HG03280 (cell line): Measurements from ENCODE around the gene NOPCHAP1.
"Not testable (repeated sequence)": the region's sequence is repeated elsewhere in the genome, so short reads cannot be mapped to it uniquely, and the experiment has no call there.

Experiments
- ATAC-seq: cut with Tn5 transposase; IDR thresholded peaks from one replicate; pipeline ENCODE4 v1.9.1; 2021; ENCODE audit warnings: mild to moderate bottlenecking, moderate library complexity; ENCODE audit not compliant: unreplicated experiment

The NOPCHAP1 gene, protein sequence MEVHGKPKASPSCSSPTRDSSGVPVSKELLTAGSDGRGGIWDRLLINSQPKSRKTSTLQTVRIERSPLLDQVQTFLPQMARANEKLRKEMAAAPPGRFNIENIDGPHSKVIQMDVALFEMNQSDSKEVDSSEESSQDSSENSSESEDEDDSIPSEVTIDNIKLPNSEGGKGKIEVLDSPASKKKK

DNA sequence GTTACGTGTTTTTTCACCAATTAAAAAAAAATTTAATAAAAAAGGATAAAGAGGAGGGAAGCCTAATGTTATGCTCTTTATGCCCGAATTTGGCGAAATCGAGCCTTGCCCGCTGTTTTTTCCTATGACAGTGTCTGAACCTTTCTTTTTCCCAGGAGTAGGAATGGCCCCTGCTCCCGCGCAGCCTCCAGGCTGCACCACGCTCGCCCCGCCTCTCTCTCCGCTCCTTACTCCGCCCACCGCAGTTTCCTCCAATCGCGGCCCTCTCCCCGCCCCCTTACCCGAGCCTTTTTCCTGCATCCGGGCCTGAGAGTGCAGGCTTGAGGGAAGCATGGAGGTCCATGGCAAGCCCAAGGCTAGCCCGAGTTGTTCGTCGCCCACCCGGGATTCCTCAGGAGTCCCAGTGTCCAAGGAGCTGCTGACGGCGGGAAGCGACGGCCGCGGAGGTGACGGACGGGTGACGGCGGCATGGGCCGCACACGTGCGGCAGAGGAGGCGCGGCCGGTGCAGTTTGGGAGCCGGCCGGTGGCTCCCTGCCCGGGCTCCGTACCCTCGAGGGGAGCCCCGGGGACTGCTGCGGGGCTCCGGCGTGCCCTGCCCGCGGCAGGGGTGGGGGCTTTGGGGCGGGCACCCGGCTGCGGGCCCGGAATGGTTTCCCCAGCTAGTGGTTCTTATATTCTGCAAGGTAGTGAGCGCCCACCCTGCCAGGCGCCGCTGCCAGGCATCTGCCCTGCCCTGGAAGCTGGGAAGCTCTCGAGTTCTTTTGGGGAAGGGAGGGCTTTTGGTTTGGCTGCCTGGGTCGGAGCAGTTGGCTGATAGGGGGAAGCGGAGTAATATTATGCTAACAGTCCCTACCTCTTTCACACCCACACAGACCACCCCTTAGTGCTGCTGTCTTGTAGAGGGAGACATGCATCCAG lies at the start of gene NOPCHAP1:
Gene NOPCHAP1 (plus strand): TSS at position 295 of the 920 bp plus-strand sequence. CDS start 37 bp downstream, at position 332.
- peak; percentile 96 for ATAC-seq

DNA sequence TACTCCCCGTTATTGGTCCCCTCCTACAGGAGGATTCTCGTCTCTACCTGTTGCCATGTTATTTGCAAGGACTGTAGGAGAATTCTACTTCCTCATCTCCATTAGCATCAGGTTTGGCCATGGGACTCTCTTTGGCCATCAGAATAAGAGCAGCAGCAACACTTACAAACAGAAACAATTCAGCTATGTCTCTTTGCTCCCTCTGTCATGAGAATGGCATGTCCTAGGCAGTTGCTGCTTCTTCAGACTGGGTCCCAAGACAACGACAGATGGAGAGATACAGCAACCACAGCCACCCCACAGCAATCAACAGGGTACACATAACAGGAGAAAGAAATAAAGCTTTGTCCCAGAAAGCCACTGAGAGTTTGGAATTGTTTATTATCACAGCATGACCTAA lies 47.7 kb upstream of the NOPCHAP1 start:
- ATAC-seq: no peak

DNA sequence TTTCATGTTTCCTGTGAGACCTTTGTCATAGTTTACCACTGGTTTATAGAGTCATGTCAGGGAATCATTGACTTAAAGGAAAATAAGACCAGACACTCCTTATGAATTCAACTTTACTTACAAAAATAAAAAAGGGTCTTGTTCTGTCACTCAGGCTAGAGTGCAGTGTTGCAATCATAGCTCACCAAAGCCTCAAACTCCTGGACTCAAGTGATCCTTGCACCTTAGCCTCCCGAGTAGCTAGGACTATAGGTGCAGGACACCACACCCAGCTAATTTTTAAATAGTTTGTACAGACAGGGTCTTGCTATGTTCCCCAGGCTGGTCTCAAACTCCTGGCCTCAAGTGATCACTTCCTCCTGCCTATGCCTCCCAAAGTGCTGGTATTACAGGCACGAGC lies 47.0 kb upstream of the NOPCHAP1 start:
- ATAC-seq: no peak

DNA sequence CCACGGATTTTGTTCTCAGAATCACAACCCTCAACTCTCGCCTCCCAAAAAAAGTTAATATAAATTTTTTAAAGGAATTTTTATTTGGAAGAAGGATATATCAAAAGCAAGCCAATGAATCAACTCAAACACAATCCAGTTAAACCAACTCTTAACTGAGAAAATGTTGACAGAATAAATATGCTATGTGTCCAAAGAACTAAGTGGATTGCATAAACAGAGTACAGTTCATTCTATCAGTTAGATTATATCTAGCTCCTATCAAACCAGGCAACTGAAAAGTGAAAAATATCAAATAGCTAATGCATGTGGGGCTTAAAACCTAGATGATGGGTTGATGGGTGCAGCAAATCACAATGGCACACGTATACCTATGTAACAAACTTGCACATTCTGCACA lies 44.7 kb upstream of the NOPCHAP1 start:
- ATAC-seq: no peak

DNA sequence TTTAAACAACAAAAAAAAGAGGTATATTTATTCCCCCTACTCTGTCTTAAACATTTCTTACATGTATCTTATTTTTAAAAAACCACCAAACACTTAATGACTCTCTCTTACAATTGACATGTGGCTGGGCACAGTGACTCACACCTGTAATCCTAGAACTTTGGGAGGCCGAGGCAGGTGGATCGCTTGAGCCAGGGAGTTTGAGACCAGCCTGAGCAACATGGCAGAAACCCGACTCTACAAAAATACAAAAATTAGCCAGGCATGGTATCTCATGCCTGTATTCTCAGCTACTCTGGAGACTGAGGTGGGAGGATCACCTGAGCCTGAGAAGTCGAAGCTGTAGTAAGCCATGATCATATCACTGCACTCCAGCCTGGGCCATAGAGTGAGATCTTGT lies 44.0 kb upstream of the NOPCHAP1 start:
- no peak for ATAC-seq

DNA sequence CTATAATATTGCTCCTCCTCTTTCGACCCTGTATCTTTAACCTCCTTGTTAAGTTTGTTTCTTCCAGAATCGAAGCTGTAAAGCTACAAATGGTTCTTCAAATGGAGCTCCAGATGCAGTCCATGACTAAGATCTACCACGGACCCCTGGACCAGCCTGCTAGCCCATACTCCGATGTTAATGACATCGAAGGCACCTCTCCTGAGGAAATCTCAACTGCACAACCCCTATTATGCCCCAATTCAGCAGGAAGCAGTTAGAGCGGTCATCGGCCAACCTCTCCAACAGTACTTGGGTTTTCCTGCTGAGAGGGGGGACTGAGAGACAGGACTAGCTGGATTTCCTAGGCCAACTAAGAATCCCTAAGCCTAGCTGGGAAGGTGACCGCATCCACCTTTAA lies 42.7 kb upstream of the NOPCHAP1 start:
- not testable (repeated sequence) for ATAC-seq

DNA sequence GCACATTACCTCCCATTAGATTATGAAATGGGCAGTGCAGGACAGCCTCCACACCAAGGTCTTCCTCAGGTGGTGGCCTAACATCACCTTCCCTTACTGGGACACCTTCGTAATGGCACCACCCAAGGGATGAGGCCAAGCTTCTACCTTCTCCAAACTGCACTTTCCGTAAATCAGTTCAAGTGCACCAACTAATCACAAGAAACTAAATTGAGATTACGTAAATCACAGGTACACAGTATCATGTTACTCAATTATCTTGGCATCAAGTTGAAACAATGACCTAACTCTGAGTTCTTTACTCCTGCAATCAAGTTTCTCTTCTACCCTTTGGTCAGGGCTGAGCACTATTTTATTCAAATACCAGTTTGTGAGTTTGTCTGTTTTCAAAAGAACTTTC lies 41.9 kb upstream of the NOPCHAP1 start:
- no peak for ATAC-seq

DNA sequence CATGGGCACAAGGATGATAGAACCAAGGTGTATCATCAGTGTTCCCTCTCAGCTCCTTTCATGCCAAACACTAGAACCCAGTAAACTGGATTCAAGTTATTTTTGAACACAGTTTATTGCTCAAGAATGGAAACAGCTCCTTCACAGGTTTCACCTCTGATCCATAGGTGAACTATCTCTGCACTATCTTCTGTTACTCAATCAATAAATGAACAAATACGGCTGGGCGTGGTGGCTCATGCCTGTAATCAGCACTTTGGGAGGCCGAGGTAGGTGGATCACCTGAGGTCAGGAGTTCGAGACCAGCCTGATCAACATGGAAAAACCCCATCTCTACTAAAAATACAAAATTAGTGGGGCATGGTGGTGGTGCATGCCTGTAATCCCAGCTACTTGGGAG lies 37.4 kb upstream of the NOPCHAP1 start:
- not testable (repeated sequence) for ATAC-seq

DNA sequence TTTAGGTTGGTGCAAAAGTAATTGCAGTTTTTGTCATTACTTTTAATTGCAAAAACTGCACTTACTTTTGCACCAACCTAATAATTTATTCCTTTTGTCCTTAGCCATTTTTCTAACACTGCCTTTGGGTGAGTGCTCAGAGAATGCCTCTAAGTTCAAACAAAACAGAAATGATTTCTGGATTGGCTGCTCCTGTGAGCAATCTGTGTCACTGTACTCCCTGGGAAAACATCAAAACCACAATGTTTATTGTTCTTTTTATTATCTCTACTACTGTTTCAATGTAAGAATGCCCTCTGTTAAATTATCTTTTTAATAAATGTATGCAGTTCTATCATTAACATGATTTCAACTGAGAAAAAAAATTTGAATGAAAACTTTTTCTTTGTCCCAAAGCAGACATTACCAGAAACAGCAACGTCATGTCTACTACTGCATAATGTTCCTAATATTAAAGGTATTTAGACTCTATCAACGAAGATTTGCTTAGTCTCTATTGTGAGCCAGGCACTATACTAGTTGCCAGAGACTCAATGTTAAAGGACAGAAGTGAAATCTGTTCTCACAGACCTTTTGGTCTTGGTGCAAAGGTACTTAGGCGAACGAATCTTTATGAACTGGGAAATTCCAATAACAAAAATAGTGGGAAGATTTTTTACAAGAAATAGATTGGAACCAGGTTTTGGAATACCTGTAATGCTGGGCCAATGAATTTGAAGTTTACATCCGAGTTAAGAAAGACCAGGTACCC lies 34.2 kb upstream of the NOPCHAP1 start:
- no peak for ATAC-seq

DNA sequence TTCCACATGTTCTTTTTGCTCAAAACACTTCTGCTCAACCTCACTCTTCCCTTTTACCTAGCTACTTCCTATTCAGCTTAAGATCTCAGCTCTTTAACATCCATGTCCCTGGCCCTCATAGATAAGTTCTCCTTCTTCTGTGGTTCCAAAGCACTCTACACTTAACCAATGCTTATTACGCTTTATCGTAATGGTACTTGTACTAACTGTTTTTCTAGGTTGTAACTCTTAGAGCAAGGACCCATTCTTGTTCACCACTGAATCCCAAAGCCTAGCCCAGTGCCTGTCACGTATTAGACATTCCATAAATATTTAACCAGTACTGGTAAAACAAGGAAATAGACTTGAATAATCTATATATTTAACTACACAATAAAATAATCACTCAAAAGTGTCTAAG lies 33.3 kb upstream of the NOPCHAP1 start:
- no peak for ATAC-seq

DNA sequence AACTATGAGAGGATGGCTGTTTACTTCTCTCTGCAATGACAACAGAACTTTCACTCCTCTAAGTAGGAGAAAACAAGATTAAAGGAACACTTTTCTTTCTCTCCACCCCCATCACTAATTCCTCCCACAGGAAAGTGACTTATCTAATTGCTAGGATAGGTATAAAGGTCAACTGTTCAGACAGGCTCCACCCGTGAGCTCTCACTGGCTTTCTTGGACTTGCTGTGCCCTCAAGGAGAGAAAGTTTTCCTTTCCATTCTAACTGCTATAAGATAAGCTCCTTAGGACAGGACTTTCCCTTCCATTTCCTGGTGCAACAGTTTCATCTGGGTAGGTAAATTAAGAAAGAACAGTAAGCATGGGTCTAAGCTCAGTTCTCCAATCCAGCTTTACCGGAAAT lies 32.8 kb upstream of the NOPCHAP1 start:
- ATAC-seq: no peak

DNA sequence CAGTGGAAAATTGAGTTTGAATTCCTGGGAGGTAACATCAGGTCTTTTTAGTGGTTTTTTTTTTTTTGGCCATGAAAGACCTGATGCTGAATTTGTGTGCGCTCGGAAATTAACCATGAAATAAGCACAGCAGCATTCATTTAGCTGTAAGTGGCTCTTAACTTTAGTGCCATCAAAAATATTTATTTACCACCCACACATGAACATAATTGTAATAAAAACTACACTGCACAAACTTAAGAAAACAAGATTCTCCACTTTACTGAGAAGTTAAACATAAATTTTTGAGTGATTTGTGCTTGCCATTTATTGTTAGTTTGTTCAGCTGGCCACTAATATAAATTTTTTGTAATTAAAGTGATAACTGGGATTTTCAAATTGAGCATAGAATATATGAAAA lies 30.4 kb upstream of the NOPCHAP1 start:
- ATAC-seq: no peak

DNA sequence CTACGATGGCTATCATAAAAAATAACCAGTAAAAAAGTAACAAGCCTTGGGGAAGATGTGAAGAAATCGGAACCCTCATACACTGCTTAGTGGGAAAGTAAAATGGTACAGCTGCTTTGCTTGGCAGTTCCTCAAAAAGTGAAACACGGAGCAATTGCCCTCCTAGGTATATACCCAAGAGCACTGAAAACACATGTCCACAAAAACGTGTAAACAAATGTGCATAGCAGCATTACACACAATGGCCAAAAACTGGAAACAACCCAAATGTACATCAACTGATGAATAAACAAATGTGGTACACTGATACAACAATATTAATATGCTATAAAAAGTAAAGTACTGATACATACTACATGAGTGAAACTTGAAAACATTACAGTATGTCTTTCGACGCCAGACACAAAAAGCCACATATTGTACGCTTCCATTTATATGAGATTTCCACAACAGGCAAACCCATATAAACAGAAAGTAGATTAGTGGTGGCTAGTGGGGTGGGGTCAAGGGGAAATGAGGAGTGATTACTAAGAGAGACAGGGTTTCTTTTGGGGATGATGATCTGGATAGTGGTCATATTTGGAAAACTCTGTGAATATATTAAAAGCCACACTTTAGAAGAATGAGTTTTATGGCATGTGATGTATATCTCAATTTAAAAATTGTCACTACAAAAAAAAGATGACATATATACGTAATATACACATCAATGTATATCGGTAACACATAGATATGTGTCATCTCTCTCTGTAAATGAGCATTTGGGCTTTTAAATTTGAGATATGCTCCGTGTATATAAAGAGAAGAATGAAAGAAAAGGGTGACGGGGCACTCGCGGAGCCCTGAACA lies 29.0 kb upstream of the NOPCHAP1 start:
- ATAC-seq: no peak

DNA sequence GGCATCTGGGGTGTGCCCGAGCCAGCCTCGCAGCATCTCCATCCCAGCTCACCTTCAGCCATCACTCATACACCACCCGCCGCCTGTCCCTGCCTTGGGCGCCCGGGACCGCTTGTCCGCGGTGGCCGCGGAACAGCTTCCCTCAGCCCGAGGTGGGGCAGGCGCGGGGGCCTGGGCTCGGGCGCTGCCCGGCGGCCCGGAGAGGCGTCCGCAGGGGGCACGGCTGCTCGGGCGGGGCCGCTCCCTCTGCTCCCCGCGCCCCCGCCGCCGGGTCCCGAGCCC lies 28.5 kb upstream of the NOPCHAP1 start:
- no peak for ATAC-seq

DNA sequence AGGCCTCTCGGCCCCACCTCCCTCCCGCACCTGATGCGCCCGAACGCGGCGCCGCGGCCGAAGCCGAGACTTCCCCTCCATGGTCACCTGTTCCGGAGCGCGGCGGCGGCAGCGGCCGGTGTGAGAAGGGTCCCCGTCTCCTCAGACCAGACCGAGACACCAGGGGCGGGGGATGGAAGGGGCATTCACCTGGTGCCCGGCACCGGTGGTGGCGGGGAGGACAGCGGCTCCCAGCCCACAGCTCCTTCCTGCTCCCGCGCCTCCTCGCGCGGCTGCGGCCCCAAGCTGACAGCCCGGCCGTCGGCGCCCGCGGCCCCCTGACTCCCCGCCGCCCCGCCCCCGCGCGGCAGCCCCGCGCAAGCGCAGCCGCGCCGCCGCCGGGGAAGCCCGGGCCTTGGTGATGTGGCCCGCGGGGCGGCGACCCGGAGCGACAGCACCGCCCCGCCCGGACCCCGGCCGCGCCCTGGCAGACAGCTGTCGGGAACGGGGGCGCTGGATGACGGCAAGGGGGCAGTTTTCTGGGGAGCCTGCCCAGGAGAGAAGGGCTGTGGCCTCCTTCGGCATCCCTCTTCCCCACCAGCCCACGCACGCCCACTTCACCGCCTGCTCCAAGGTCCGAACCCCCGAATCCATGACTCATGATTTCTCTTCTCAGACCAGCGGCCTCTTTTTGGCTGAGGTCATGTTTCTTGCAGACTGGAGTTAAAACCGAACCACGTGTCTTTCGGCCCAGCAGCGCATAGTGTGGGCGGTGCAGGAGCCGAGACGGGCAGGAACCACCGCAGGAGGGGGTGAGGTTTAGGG lies 27.9 kb upstream of the NOPCHAP1 start, which contains the start of gene SLC41A2:
Gene SLC41A2 (minus strand): TSS at position 290 of the 804 bp plus-strand sequence. CDS start 29,763 bp downstream, outside the sequence.
- ATAC-seq: peak; percentile 81

DNA sequence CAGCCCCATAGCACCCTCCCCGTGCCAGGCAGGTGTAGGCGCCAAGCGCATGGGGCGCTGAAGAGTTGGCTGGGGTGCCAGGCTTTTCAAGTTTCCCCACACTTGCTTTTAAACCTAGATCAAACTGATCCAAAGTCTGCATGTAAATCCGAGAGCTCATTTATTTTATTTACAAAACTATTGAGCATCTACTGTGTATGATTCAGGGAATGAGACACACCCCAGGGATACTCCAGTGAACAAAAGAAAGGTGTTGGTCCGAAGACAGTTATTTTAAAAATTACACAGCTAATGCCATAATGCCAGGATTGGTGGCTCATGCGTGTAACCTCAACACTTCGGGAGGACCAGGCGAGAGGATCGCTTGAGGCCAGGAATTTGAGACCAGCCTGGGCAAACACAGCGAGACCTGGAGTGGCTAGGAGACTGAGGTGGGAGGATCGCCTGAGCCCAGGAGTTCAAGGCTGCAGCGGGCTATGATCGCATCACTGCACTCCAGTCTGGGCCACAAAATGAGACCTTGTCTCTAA lies 27.2 kb upstream of the NOPCHAP1 start:
- ATAC-seq: no peak

DNA sequence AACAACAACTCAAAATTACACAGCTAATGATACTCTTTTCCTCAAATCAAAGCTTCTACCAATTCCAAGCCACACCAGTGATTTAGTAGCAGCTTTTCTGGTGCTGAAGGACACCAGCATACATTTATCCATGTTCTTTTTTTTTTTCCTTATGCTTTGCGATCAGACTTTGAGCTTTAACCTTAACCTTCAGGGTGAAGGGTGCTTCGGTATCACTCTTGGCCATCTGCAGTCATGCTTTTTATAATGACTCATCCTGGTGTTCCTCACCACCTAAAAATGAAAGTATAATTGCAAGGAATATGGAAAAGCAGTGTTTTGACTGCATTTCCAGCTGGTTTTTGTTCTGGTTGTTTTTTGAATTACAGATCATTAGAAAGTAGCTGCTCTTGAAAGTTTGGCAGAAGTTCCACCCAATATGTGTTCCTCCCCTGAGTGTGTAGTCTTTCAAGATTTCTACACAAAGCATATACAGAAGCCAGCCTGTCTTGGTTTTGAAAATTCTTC lies 26.7 kb upstream of the NOPCHAP1 start:
- ATAC-seq: no peak

DNA sequence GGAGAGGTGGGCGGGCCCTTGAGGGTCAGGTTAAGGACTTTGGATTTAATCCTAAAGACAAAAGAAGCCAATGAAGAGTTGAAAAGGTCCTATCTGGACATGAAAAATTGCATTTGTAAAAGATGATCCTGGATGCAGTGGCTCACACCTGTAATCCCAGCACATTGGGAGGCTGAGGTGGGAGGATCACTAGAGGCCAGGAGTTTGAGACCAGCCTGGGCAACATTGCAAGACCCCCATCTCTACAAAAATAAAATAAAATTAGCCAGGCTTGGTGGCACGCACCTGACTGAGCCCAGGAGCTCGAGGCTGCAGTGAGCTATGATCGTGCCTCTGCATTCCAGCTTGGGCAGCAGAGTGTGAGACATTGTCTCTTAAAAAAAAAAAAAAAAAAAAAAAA lies 25.7 kb upstream of the NOPCHAP1 start:
- no peak for ATAC-seq

DNA sequence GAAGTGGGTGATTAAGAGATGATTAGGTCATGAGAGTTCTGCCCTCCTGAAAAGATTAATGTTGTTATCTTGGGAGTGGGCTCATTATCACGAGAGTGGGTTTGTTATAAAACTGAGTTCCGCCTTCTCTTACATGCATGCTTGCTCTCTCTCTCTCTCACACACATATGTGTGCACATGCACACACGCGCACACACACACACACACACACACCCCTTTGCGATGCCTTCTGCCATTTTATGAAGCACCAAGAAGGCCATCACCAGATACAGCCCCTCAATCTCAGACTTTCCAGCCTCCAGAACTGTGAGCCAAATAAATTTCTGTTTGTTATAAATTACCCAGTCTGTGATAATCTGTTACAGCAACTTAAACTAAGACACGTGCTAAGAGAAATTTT lies 22.4 kb upstream of the NOPCHAP1 start:
- no peak for ATAC-seq
